Natural killer cell (primary cell): ENCODE measurements around the gene OSM. TPM values are rescaled to one million over a fixed set of nuclear protein-coding genes. Genes with fewer than 3 reads are reported as not detected.

Experiments used
- ATAC-seq, 3 donors: fragments of 150-1000 bp in 2 of 3; fragments of 200-7000 bp in 1 of 3; cut with Tn5 transposase; 1 replicate in 1 of 3; 2 replicates in 2 of 3; pipeline ENCODE4 v1.10.0; 2021; ENCODE audit warnings: mild to moderate bottlenecking in 2 of 3, moderate library complexity in 2 of 3
- DNase-seq, 2 donors: peaks; one replicate each; pipeline versions ENCODE4 v3.0.0 to v3.0.0-alpha.2; 2013 to 2021; ENCODE audit warnings: mixed read lengths in 1 of 2
- H3K27ac ChIP-seq: one replicate; pipeline ENCODE4 v1.5.1; 2013; ENCODE audit warnings: mild to moderate bottlenecking, low read length
- H3K27me3 ChIP-seq: one replicate; pipeline ENCODE4 v1.6.1; 2013; ENCODE audit warnings: low read length; ENCODE audit not compliant: control insufficient read depth, insufficient read depth
- H3K36me3 ChIP-seq: one replicate; pipeline ENCODE4 v1.6.1; 2013; ENCODE audit warnings: low read length; ENCODE audit not compliant: control insufficient read depth, insufficient read depth
- H3K4me1 ChIP-seq: one replicate; pipeline ENCODE4 v1.6.1; 2013; ENCODE audit warnings: low read length; ENCODE audit not compliant: control insufficient read depth, insufficient read depth
- H3K4me3 ChIP-seq: one replicate; pipeline ENCODE4 v1.5.1; 2013; ENCODE audit warnings: low read length
- H3K9me3 ChIP-seq: one replicate; pipeline ENCODE4 v1.6.1; 2013; ENCODE audit warnings: low read length; ENCODE audit not compliant: control insufficient read depth, insufficient read depth
- H3K27ac Mint-ChIP-seq, 2 donors: one replicate each; pipeline ENCODE4 v1.8.0; 2022; ENCODE audit warnings: mild to moderate bottlenecking in 2 of 2, mixed read lengths in 2 of 2, moderate library complexity in 1 of 2
- H3K27me3 Mint-ChIP-seq, 2 donors: one replicate each; pipeline ENCODE4 v1.8.0; 2022; ENCODE audit warnings: low read depth in 2 of 2, mixed read lengths in 2 of 2
- H3K36me3 Mint-ChIP-seq: one replicate; pipeline ENCODE4 v1.8.0; 2022; ENCODE audit warnings: mixed read lengths
- H3K4me1 Mint-ChIP-seq, 2 donors: one replicate each; pipeline ENCODE4 v1.8.0; 2022; ENCODE audit warnings: mixed read lengths in 2 of 2
- H3K4me3 Mint-ChIP-seq: one replicate; pipeline ENCODE4 v1.8.0; 2022; ENCODE audit warnings: mild to moderate bottlenecking, moderate library complexity, mixed read lengths
- H3K9me3 Mint-ChIP-seq, 2 donors: one replicate each; pipeline ENCODE4 v1.8.0; 2022; ENCODE audit warnings: mixed read lengths in 2 of 2
- CTCF ChIP-seq: fragments of 200-600 bp; IDR thresholded peaks from one replicate; pipeline ENCODE4 v1.8.0; 2022; ENCODE audit warnings: antibody characterized with exemption
- WGBS: methylation state at CpG from one replicate; pipeline ENCODE4 v1.1.7; 2013; ENCODE audit warnings: missing lambda C conversion rate; ENCODE audit not compliant: insufficient coverage; 5-methylcytosine and 5-hydroxymethylcytosine counted together
- intact Hi-C: fragments of 100-400 bp; cut with micrococcal nuclease; formaldehyde crosslinking; loops from one replicate; pipeline ENCODE4 v1.14.2; 2022
- total RNA-seq, 4 donors: library from RNA; stranded (reverse); fragments of 120-200 nt in 1 of 4; gene quantifications; one replicate each; pipeline versions ENCODE4 v1.2.3 to v1.2.4, GENCODE V29; 2013 to 2022

The OSM gene
- total RNA-seq, 3 donors from 2014 or later (not counting 1 experiment from before 2014, with no cell fraction given) = 17.4 to 142 (median 18.1) TPM

GRCh38 chr22:30279046-30279788, 12.6 kb upstream of the OSM start:
- Histone ChIP-seq H3K27me3 (no peaks in the 10 kb centered on the region), H3K27ac (no peak overlapping the region), H3K4me3 (no peak overlapping the region), H3K36me3 (no peaks in the 10 kb centered on the region), H3K9me3 (no peaks in the 10 kb centered on the region), H3K4me1 (peaks cover 37% of the 10 kb centered on the region)
- Mint-ChIP-seq H3K4me3 (no peak overlapping the region), H3K9me3 (no peaks in the 10 kb centered on the region), H3K27ac (no peak overlapping the region), H3K4me1 (peaks cover 23 to 35% of the 10 kb centered on the region in 2 donors), H3K36me3 (no peaks in the 10 kb centered on the region), H3K27me3 (peaks cover 22 to 24% of the 10 kb centered on the region in 2 donors)
- intact Hi-C loops = no loop called here
- no peak for TF ChIP-seq CTCF
- no peak for DNase-seq
- 58% methylated on average over 16 of the region's 16 CpGs for whole genome bisulfite sequencing
- peak in 2 of 3 donors; percentile 26 to 61 for ATAC-seq

GRCh38 chr22:30277547-30278344, 11.1 kb upstream of the OSM start:
- H3K27ac Mint-ChIP-seq = peak overlapping the region in 1 of 2 donors; percentile 7
- no peaks in the 10 kb centered on the region for H3K36me3 ChIP-seq

GRCh38 chr22:30276039-30276438, 9.4 kb upstream of the OSM start:
- H3K4me3 Mint-ChIP-seq = no peak overlapping the region
- intact Hi-C loops = no loop called here
- no peaks in the 10 kb centered on the region for H3K36me3 Mint-ChIP-seq
- peaks cover 23 to 45% of the 10 kb centered on the region in 2 donors for H3K4me1 Mint-ChIP-seq
- Histone ChIP-seq H3K9me3 (no peaks in the 10 kb centered on the region), H3K4me1 (peaks cover 30% of the 10 kb centered on the region), H3K27ac (no peak overlapping the region), H3K27me3 (no peaks in the 10 kb centered on the region), H3K4me3 (no peak overlapping the region), H3K36me3 (no peaks in the 10 kb centered on the region)
- TF ChIP-seq CTCF = no peak
- peak overlapping the region in 1 of 2 donors; percentile 76 for H3K27ac Mint-ChIP-seq
- H3K27me3 Mint-ChIP-seq = peaks cover 22 to 24% of the 10 kb centered on the region in 2 donors
- no peak for DNase-seq
- 24% methylated on average over 8 of the region's 8 CpGs for WGBS
- H3K9me3 Mint-ChIP-seq = no peaks in the 10 kb centered on the region
- ATAC-seq = no peak

More at GRCh38 chr22:30277547-30278344, 11.1 kb upstream of the OSM start:
- ATAC-seq (no peak), DNase-seq (no peak)
- H3K4me1 Mint-ChIP-seq = peaks cover 23 to 40% of the 10 kb centered on the region in 2 donors
- Histone ChIP-seq H3K9me3 (no peaks in the 10 kb centered on the region), H3K27ac (no peak overlapping the region), H3K27me3 (no peaks in the 10 kb centered on the region), H3K4me3 (no peak overlapping the region), H3K4me1 (peaks cover 37% of the 10 kb centered on the region)
- H3K27me3 Mint-ChIP-seq = peaks cover 22 to 24% of the 10 kb centered on the region in 2 donors
- H3K4me3 Mint-ChIP-seq = no peak overlapping the region
- H3K36me3 Mint-ChIP-seq = no peaks in the 10 kb centered on the region
- WGBS = 73% methylated on average over 14 of the region's 14 CpGs
- H3K9me3 Mint-ChIP-seq = no peaks in the 10 kb centered on the region
- intact Hi-C loops = no loop called here
- TF ChIP-seq CTCF = no peak
